ENCODE results near the gene GSK3A. TPM values are rescaled to one million over a fixed set of nuclear protein-coding genes. Genes with fewer than 3 reads are reported as not detected.
"Not testable (repeated sequence)": the region's sequence is repeated elsewhere in the genome, so short reads cannot be mapped to it uniquely, and the experiment has no call there.

Gene GSK3A
- total RNA-seq, 2 donors from 2014 or later: 12.5 to 14.5 TPM

- H3K27me3 ChIP-seq: no peaks in the 10 kb centered on the region
- H3K36me3 ChIP-seq (replicated peaks in 1 of 2; ENCODE audit: insufficient read depth in 1 of 2, low read depth in 2 of 2): no peaks in the 10 kb centered on the region
- peaks cover 35% of the 10 kb centered on the region for H3K4me1 ChIP-seq
- TF ChIP-seq POLR2A (IDR thresholded peaks at IDR 0.05): no peak
- peak in 1 of 7 experiments; percentile 3 for TF ChIP-seq CTCF (IDR thresholded peaks at IDR 0.05)
- WGBS, 2 donors: 6 to 10% methylated on average over 5 to 13 of the region's 13 CpGs
- intact Hi-C loops (cut with DNase I): no loop called here
- ATAC-seq (no peak), DNase-seq (peak in 1 of 4 donors; percentile 35)
- H3K4me3 ChIP-seq: no peak overlapping the region
- no peaks in the 10 kb centered on the region for H3K9me3 ChIP-seq
- H3K27ac ChIP-seq: peak overlapping the region; percentile 99 to 100 (median 99)
Observed at GRCh38 chr19:42267644-42268141, 25.3 kb upstream of the GSK3A start.

- Histone ChIP-seq H3K4me1 (peaks cover 34% of the 10 kb centered on the region), H3K27ac (peak overlapping the region in 3 of 4 donors; percentile 99 to 100 (median 99))
- ATAC-seq; intact Hi-C loops (cut with DNase I); H3K36me3 ChIP-seq (replicated peaks in 1 of 2; ENCODE audit: insufficient read depth in 1 of 2, low read depth in 2 of 2); H3K9me3 ChIP-seq; H3K4me3 ChIP-seq; H3K27me3 ChIP-seq: not testable (repeated sequence)
- DNase-seq: peak in 1 of 4 donors; percentile 12
- WGBS, 2 donors: 90 to 91% methylated on average over 25 of the region's 25 CpGs
Observed at GRCh38 chr19:42266928-42267603, 24.7 kb upstream of the GSK3A start.

- H3K9me3 ChIP-seq; DNase-seq; H3K27me3 ChIP-seq; ATAC-seq; H3K4me3 ChIP-seq; intact Hi-C loops (cut with DNase I); H3K36me3 ChIP-seq (replicated peaks in 1 of 2; ENCODE audit: insufficient read depth in 1 of 2, low read depth in 2 of 2); H3K27ac ChIP-seq: not testable (repeated sequence)
- peaks cover 24% of the 10 kb centered on the region for H3K4me1 ChIP-seq
- WGBS, 2 donors: 82 to 87% methylated on average over 4 of the region's 4 CpGs
Observed at GRCh38 chr19:42266105-42266504, 23.7 kb upstream of the GSK3A start.

GRCh38 chr19:42261763-42262162, 19.4 kb upstream of the GSK3A start:
- Histone ChIP-seq H3K9me3 (no peaks in the 10 kb centered on the region), H3K4me3 (no peak overlapping the region), H3K4me1 (no peaks in the 10 kb centered on the region), H3K27me3 (no peaks in the 10 kb centered on the region), H3K27ac (no peak overlapping the region), H3K36me3 (replicated peaks in 1 of 2; ENCODE audit: insufficient read depth in 1 of 2, low read depth in 2 of 2) (no peaks in the 10 kb centered on the region)
- ATAC-seq: no peak
- TF ChIP-seq POLR2A (IDR thresholded peaks at IDR 0.05) (no peak), CTCF (IDR thresholded peaks at IDR 0.05) (no peak)
- 83 to 84% methylated on average over 3 of the region's 3 CpGs for WGBS, 2 donors
- intact Hi-C loops (cut with DNase I): no loop called here
- no peak for DNase-seq

- 78 to 82% methylated on average over 3 of the region's 3 CpGs for WGBS, 2 donors
- DNase-seq; intact Hi-C loops (cut with DNase I): not testable (repeated sequence)
Observed at GRCh38 chr19:42257842-42258241, 15.4 kb upstream of the GSK3A start.

GRCh38 chr19:42255766-42256745, 13.7 kb upstream of the GSK3A start:
- intact Hi-C loops (cut with DNase I): no loop called here
- H3K4me1 ChIP-seq: peaks cover 24% of the 10 kb centered on the region
- ATAC-seq (no peak), DNase-seq (peak in 3 of 4 donors; percentile 38 to 46 (median 41))
- H3K27ac ChIP-seq: peak overlapping the region; percentile 94 to 99 (median 98)
- H3K27me3 ChIP-seq: no peaks in the 10 kb centered on the region
- no peaks in the 10 kb centered on the region for H3K9me3 ChIP-seq
- no peak for TF ChIP-seq CTCF (IDR thresholded peaks at IDR 0.05)
- peak in 2 of 3 donors; percentile 35 to 48 for TF ChIP-seq POLR2A (IDR thresholded peaks at IDR 0.05)
- peak overlapping the region in 1 of 2 donors; percentile 37 for H3K4me3 ChIP-seq
- WGBS, 2 donors: 13 to 15% methylated on average over 15 to 38 of the region's 38 CpGs
- no peaks in the 10 kb centered on the region for H3K36me3 ChIP-seq (replicated peaks in 1 of 2; ENCODE audit: insufficient read depth in 1 of 2, low read depth in 2 of 2)

More at GRCh38 chr19:42257842-42258241, 15.4 kb upstream of the GSK3A start:
- not testable (repeated sequence) for H3K27ac ChIP-seq; H3K4me3 ChIP-seq; H3K27me3 ChIP-seq; H3K4me1 ChIP-seq; ATAC-seq; H3K36me3 ChIP-seq (replicated peaks in 1 of 2; ENCODE audit: insufficient read depth in 1 of 2, low read depth in 2 of 2); H3K9me3 ChIP-seq

All from body of pancreas (tissue), 4 donors.